ENCODE results near the gene PDAP1. TPM values are rescaled to one million over a fixed set of nuclear protein-coding genes. Genes with fewer than 3 reads are reported as not detected.
A peak's percentile ranks its signal among the peaks of the same experiment; 100 is the strongest.

The PDAP1 gene
- total RNA-seq, 1 donor from 2014 or later: 105 TPM

GRCh38 chr7:99398891-99399445 is 9.4 kb downstream of the PDAP1 start:
- H3K4me3 Mint-ChIP-seq: no peak overlapping the region
- ATAC-seq (ENCODE audit: low read depth) (no peak), DNase-seq (no peak)
- intact Hi-C loops (cut with micrococcal nuclease): no loop called here
- H3K9me3 Mint-ChIP-seq: no peaks in the 10 kb centered on the region
- peak overlapping the region; percentile 6 for H3K27ac Mint-ChIP-seq
- POLR2A ChIA-PET: interaction anchor here (0.6 to 2.9 kb wide), 5 partner anchors 8 to 715 kb away, joined by 3 to 18 read pairs (median 3); partner anchors contain the start of genes BUD31 and PDAP1
- CTCF ChIA-PET: interaction anchor here (1.1 kb wide), 1 partner anchor 10 kb away, joined by 3 read pairs; the partner anchor contains the start of genes BUD31 and PDAP1
- H3K36me3 Mint-ChIP-seq (ENCODE audit: low read depth): peaks cover 89% of the 10 kb centered on the region
- TF ChIP-seq CTCF (IDR thresholded peaks at IDR 0.05): no peak
- peaks cover 11% of the 10 kb centered on the region for H3K4me1 Mint-ChIP-seq
- H3K27me3 Mint-ChIP-seq: no peaks in the 10 kb centered on the region

- intact Hi-C loops (cut with micrococcal nuclease): no loop called here
- ChIA-PET CTCF (no interaction called here), POLR2A (no interaction called here)
Observed at GRCh38 chr7:99397297-99397983, 11.0 kb downstream of the PDAP1 start.

GRCh38 chr7:99396418-99397296 is 11.7 kb downstream of the PDAP1 start:
- no peak overlapping the region for H3K4me3 Mint-ChIP-seq
- CTCF ChIA-PET: no interaction called here
- no peaks in the 10 kb centered on the region for H3K27me3 Mint-ChIP-seq
- TF ChIP-seq CTCF (IDR thresholded peaks at IDR 0.05): no peak
- peak overlapping the region; percentile 24 for H3K27ac Mint-ChIP-seq
- POLR2A ChIA-PET: interaction anchor here (0.6 to 1.2 kb wide), 2 partner anchors 18 to 22 kb away, joined by 3 read pairs; no protein-coding TSS in a partner anchor
- no peaks in the 10 kb centered on the region for H3K9me3 Mint-ChIP-seq
- H3K4me1 Mint-ChIP-seq: peaks cover 25% of the 10 kb centered on the region
- intact Hi-C loops (cut with micrococcal nuclease): no loop called here
- ATAC-seq (ENCODE audit: low read depth) (no peak), DNase-seq (no peak)
- H3K36me3 Mint-ChIP-seq (ENCODE audit: low read depth): peaks cover 88% of the 10 kb centered on the region

More at GRCh38 chr7:99397297-99397983, 11.0 kb downstream of the PDAP1 start:
- Mint-ChIP-seq H3K4me3 (no peak overlapping the region), H3K27me3 (no peaks in the 10 kb centered on the region), H3K4me1 (peaks cover 22% of the 10 kb centered on the region), H3K27ac (no peak overlapping the region), H3K9me3 (no peaks in the 10 kb centered on the region), H3K36me3 (ENCODE audit: low read depth) (peaks cover 86% of the 10 kb centered on the region)
- no peak for TF ChIP-seq CTCF (IDR thresholded peaks at IDR 0.05)
- ATAC-seq (ENCODE audit: low read depth) (no peak), DNase-seq (no peak)

- peaks cover 87% of the 10 kb centered on the region for H3K36me3 Mint-ChIP-seq (ENCODE audit: low read depth)
- peak overlapping the region; percentile 61 for H3K27ac Mint-ChIP-seq
- ATAC-seq (ENCODE audit: low read depth) (no peak), DNase-seq (no peak)
- ChIA-PET CTCF (no interaction called here), POLR2A (interaction anchor here (1.2 to 1.3 kb wide), 2 partner anchors 21 kb away, joined by 3 read pairs; no protein-coding TSS in a partner anchor)
- H3K9me3 Mint-ChIP-seq: no peaks in the 10 kb centered on the region
- no peak for TF ChIP-seq CTCF (IDR thresholded peaks at IDR 0.05)
- H3K4me1 Mint-ChIP-seq: peaks cover 27% of the 10 kb centered on the region
- no peak overlapping the region for H3K4me3 Mint-ChIP-seq
- intact Hi-C loops (cut with micrococcal nuclease): no loop called here
- no peaks in the 10 kb centered on the region for H3K27me3 Mint-ChIP-seq
Observed at GRCh38 chr7:99395616-99396327, 12.6 kb downstream of the PDAP1 start.
